ENCODE data around the gene NR1H4. TPM values are rescaled to one million over a fixed set of nuclear protein-coding genes. Genes with fewer than 3 reads are reported as not detected.

The NR1H4 gene
- polyA plus RNA-seq, 3 donors = not detected

DNA sequence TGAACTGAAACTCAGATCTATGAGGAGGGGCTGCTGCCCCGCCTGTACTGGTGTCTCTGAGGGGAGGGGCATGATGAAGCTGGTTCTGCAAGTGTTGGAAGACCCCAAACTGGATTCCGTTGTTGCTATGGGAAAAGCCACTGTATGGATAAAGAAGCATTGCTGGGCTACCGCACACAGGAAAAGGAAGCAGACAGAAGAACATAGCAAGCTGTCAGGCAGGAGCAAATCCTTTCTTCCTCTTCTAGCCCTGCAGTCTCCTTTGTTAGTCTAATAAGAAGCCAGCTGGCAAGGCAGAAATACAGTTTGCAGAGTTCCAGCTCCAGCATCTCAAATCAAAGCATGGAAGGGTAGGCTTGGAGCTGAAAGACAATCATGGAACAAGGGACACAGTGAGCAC is 26.3 kb upstream of the NR1H4 start:
- WGBS (ENCODE audit: insufficient coverage) = 0% methylated on average over 2 of the region's 3 CpGs
- H3K9me3 ChIP-seq (replicated peaks in 1 of 2; ENCODE audit: control insufficient read depth in 1 of 2, insufficient read depth in 1 of 2, low read length in 2 of 2) = no peaks in the 10 kb centered on the region
- no peaks in the 10 kb centered on the region for H3K36me3 ChIP-seq (replicated peaks in 1 of 2; ENCODE audit: control insufficient read depth in 1 of 2, insufficient read depth in 2 of 2, low read length in 2 of 2)
- H3K4me3 ChIP-seq (replicated peaks in 1 of 3; ENCODE audit: low read depth in 2 of 3, low read length in 3 of 3) = peak overlapping the region in 1 of 3 experiments; percentile 34
- H3K36me3 Mint-ChIP-seq = no peaks in the 10 kb centered on the region
- intact Hi-C loops (cut with micrococcal nuclease) = no loop called here
- H3K27ac Mint-ChIP-seq = no peak overlapping the region
- H3K4me2 ChIP-seq (replicated peaks; ENCODE audit: extremely low read depth, low read length, poor library complexity, severe bottlenecking) = peak overlapping the region; percentile 42
- no peak overlapping the region for H3K27ac ChIP-seq (ENCODE audit: low read depth in 1 of 2, low read length in 2 of 2)
- TF ChIP-seq, protein P1, sequence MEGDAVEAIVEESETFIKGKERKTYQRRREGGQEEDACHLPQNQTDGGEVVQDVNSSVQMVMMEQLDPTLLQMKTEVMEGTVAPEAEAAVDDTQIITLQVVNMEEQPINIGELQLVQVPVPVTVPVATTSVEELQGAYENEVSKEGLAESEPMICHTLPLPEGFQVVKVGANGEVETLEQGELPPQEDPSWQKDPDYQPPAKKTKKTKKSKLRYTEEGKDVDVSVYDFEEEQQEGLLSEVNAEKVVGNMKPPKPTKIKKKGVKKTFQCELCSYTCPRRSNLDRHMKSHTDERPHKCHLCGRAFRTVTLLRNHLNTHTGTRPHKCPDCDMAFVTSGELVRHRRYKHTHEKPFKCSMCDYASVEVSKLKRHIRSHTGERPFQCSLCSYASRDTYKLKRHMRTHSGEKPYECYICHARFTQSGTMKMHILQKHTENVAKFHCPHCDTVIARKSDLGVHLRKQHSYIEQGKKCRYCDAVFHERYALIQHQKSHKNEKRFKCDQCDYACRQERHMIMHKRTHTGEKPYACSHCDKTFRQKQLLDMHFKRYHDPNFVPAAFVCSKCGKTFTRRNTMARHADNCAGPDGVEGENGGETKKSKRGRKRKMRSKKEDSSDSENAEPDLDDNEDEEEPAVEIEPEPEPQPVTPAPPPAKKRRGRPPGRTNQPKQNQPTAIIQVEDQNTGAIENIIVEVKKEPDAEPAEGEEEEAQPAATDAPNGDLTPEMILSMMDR (IDR thresholded peaks at IDR 0.05) = no peak
- H3K4me1 Mint-ChIP-seq = peaks cover 18% of the 10 kb centered on the region
- no peaks in the 10 kb centered on the region for H3K79me2 ChIP-seq (ENCODE audit: insufficient read depth, low read length)
- H2AFZ ChIP-seq (ENCODE audit: insufficient read depth, low read depth, low read length, poor library complexity, severe bottlenecking) = no peak overlapping the region
- peaks cover 0 to 2% (median 0%) of the 10 kb centered on the region in 7 donors for H3K9me3 Mint-ChIP-seq
- peak overlapping the region; percentile 21 to 85 for H3K4me3 Mint-ChIP-seq
- no peak overlapping the region for H3K9ac ChIP-seq (ENCODE audit: insufficient read depth, low read length, poor library complexity, severe bottlenecking)
- DNase-seq = no peak
- H3K27me3 Mint-ChIP-seq (ENCODE audit: low read depth in 3 of 3) = peaks cover 0 to 8% (median 4%) of the 10 kb centered on the region in 3 donors
- peaks cover 5 to 6% of the 10 kb centered on the region in 2 donors for H3K4me1 ChIP-seq (ENCODE audit: control insufficient read depth in 1 of 2, insufficient read depth in 2 of 2, low read length in 2 of 2)
- H3K27me3 ChIP-seq (ENCODE audit: control insufficient read depth in 2 of 2, insufficient read depth in 2 of 2, low read length in 2 of 2) = no peaks in the 10 kb centered on the region
- H4K20me1 ChIP-seq (ENCODE audit: insufficient read depth, low read length) = no peaks in the 10 kb centered on the region

GRCh38 chr12:100448656-100449055 is 25.0 kb upstream of the NR1H4 start:
- H3K79me2 ChIP-seq (ENCODE audit: insufficient read depth, low read length) = no peaks in the 10 kb centered on the region
- no peak overlapping the region for H3K27ac Mint-ChIP-seq
- no peak overlapping the region for H3K4me2 ChIP-seq (replicated peaks; ENCODE audit: extremely low read depth, low read length, poor library complexity, severe bottlenecking)
- H3K27me3 Mint-ChIP-seq (ENCODE audit: low read depth in 3 of 3) = peaks cover 0 to 8% (median 1%) of the 10 kb centered on the region in 3 donors
- H4K20me1 ChIP-seq (ENCODE audit: insufficient read depth, low read length) = no peaks in the 10 kb centered on the region
- H3K4me3 ChIP-seq (replicated peaks in 1 of 3; ENCODE audit: low read depth in 2 of 3, low read length in 3 of 3) = no peak overlapping the region
- no peak for DNase-seq
- no peak overlapping the region for H3K27ac ChIP-seq (ENCODE audit: low read depth in 1 of 2, low read length in 2 of 2)
- TF ChIP-seq, protein P1 (IDR thresholded peaks at IDR 0.05) = no peak
- no peaks in the 10 kb centered on the region for H3K9me3 ChIP-seq (replicated peaks in 1 of 2; ENCODE audit: control insufficient read depth in 1 of 2, insufficient read depth in 1 of 2, low read length in 2 of 2)
- peaks cover 5 to 6% of the 10 kb centered on the region in 2 donors for H3K4me1 ChIP-seq (ENCODE audit: control insufficient read depth in 1 of 2, insufficient read depth in 2 of 2, low read length in 2 of 2)
- H3K36me3 Mint-ChIP-seq = no peaks in the 10 kb centered on the region
- no peak overlapping the region for H2AFZ ChIP-seq (ENCODE audit: insufficient read depth, low read depth, low read length, poor library complexity, severe bottlenecking)
- H3K36me3 ChIP-seq (replicated peaks in 1 of 2; ENCODE audit: control insufficient read depth in 1 of 2, insufficient read depth in 2 of 2, low read length in 2 of 2) = no peaks in the 10 kb centered on the region
- peaks cover 0 to 2% (median 0%) of the 10 kb centered on the region in 7 donors for H3K9me3 Mint-ChIP-seq
- H3K4me1 Mint-ChIP-seq = peaks cover 14% of the 10 kb centered on the region
- no peak overlapping the region for H3K4me3 Mint-ChIP-seq
- no peak overlapping the region for H3K9ac ChIP-seq (ENCODE audit: insufficient read depth, low read length, poor library complexity, severe bottlenecking)
- no peaks in the 10 kb centered on the region for H3K27me3 ChIP-seq (ENCODE audit: control insufficient read depth in 2 of 2, insufficient read depth in 2 of 2, low read length in 2 of 2)
- WGBS (ENCODE audit: insufficient coverage) = no CpG with 5 or more reads among the region's 1 CpG
- intact Hi-C loops (cut with micrococcal nuclease) = no loop called here
